ENCODE measurements around the gene SYTL3.

The SYTL3 gene

GRCh38 chr6:158778005-158778527, 128.2 kb downstream of the SYTL3 start:
- TF ChIP-seq CTCF (IDR thresholded peaks at IDR 0.05; ENCODE audit: low read depth, low read length, missing control alignments) = no peak
- DNase-seq (ENCODE audit: low read depth) = no peak
- in situ Hi-C loops (cut with HindIII; ENCODE audit: low sequenced_read_pairs) = no loop called here
- H3K4me3 ChIP-seq (ENCODE audit: low read depth, low read length) = no peak overlapping the region

- no peak for DNase-seq (ENCODE audit: low read depth)
- H3K4me3 ChIP-seq (ENCODE audit: low read depth, low read length) = no peak overlapping the region
- in situ Hi-C loops (cut with HindIII; ENCODE audit: low sequenced_read_pairs) = no loop called here
- no peak for TF ChIP-seq CTCF (IDR thresholded peaks at IDR 0.05; ENCODE audit: low read depth, low read length, missing control alignments)
Measured at GRCh38 chr6:158780246-158780884, 130.5 kb downstream of the SYTL3 start.

- in situ Hi-C loops (cut with HindIII; ENCODE audit: low sequenced_read_pairs) = no loop called here
- no peak overlapping the region for H3K4me3 ChIP-seq (ENCODE audit: low read depth, low read length)
- DNase-seq (ENCODE audit: low read depth) = no peak
- no peak for TF ChIP-seq CTCF (IDR thresholded peaks at IDR 0.05; ENCODE audit: low read depth, low read length, missing control alignments)
Measured at GRCh38 chr6:158780988-158781691, 131.3 kb downstream of the SYTL3 start.

GRCh38 chr6:158781692-158782373, 132.0 kb downstream of the SYTL3 start:
- TF ChIP-seq CTCF (IDR thresholded peaks at IDR 0.05; ENCODE audit: low read depth, low read length, missing control alignments) = no peak
- in situ Hi-C loops (cut with HindIII; ENCODE audit: low sequenced_read_pairs) = no loop called here
- DNase-seq (ENCODE audit: low read depth) = no peak
- no peak overlapping the region for H3K4me3 ChIP-seq (ENCODE audit: low read depth, low read length)

- TF ChIP-seq CTCF (IDR thresholded peaks at IDR 0.05; ENCODE audit: low read depth, low read length, missing control alignments) = no peak
- DNase-seq (ENCODE audit: low read depth) = no peak
- in situ Hi-C loops (cut with HindIII; ENCODE audit: low sequenced_read_pairs) = no loop called here
- H3K4me3 ChIP-seq (ENCODE audit: low read depth, low read length) = no peak overlapping the region
Measured at GRCh38 chr6:158782432-158783166, 132.7 kb downstream of the SYTL3 start.

- no peak for TF ChIP-seq CTCF (IDR thresholded peaks at IDR 0.05; ENCODE audit: low read depth, low read length, missing control alignments)
- in situ Hi-C loops (cut with HindIII; ENCODE audit: low sequenced_read_pairs) = no loop called here
- no peak for DNase-seq (ENCODE audit: low read depth)
- no peak overlapping the region for H3K4me3 ChIP-seq (ENCODE audit: low read depth, low read length)
Measured at GRCh38 chr6:158783167-158783450, 133.3 kb downstream of the SYTL3 start.
